NCI-H2227 treated with DMSO at 0.1 percent for 48 hours (cell line): ENCODE data around the gene THRA.

ENCODE experiments used
- DNase-seq: peaks from one replicate; lab custom pipeline; 2025; lab: John Stamatoyannopoulos, UW

The THRA gene

GRCh38 chr17:40084477-40084876 is 21.7 kb downstream of the THRA start:
- no peak for DNase-seq

GRCh38 chr17:40086150-40087044 is 23.6 kb downstream of the THRA start:
- DNase-seq, result peak; percentile 16

GRCh38 chr17:40087049-40087794 is 24.5 kb downstream of the THRA start:
- DNase-seq, result no peak

- DNase-seq, result no peak
These were observed 25.3 kb downstream of the THRA start for GRCh38 chr17:40087903-40088718.

- DNase-seq, result no peak
These were observed 26.5 kb downstream of the THRA start for GRCh38 chr17:40089077-40089895.

- DNase-seq, result no peak
These were observed 27.7 kb downstream of the THRA start for GRCh38 chr17:40090237-40091119.

- DNase-seq, result no peak
These were observed 29.1 kb downstream of the THRA start for GRCh38 chr17:40091691-40092397.

- no peak for DNase-seq
These were observed 29.8 kb downstream of the THRA start for GRCh38 chr17:40092581-40092980.

GRCh38 chr17:40093005-40093579 is 30.3 kb downstream of the THRA start:
- DNase-seq, result no peak

GRCh38 chr17:40093580-40094201 is 30.9 kb downstream of the THRA start:
- DNase-seq, result no peak

GRCh38 chr17:40094874-40095273 is 32.1 kb downstream of the THRA start:
- no peak for DNase-seq

GRCh38 chr17:40095351-40095943 is 32.7 kb downstream of the THRA start:
- no peak for DNase-seq

- DNase-seq, result no peak
These were observed 33.4 kb downstream of the THRA start for GRCh38 chr17:40095944-40096791.

- DNase-seq, result no peak
These were observed 34.3 kb downstream of the THRA start for GRCh38 chr17:40097087-40097486.

GRCh38 chr17:40097931-40098845 is 35.4 kb downstream of the THRA start:
- no peak for DNase-seq

- DNase-seq, result peak; percentile 81
These were observed 36.3 kb downstream of the THRA start for GRCh38 chr17:40098846-40099618.
